NCI-H1436 (cell line): Measurements from ENCODE around the gene BCAT1.
"Not testable (repeated sequence)": the region's sequence is repeated elsewhere in the genome, so short reads cannot be mapped to it uniquely, and the experiment has no call there.

Experiments used
- DNase-seq: peaks from one replicate; lab custom pipeline; 2025; lab: John Stamatoyannopoulos, UW

BCAT1 gene

DNA sequence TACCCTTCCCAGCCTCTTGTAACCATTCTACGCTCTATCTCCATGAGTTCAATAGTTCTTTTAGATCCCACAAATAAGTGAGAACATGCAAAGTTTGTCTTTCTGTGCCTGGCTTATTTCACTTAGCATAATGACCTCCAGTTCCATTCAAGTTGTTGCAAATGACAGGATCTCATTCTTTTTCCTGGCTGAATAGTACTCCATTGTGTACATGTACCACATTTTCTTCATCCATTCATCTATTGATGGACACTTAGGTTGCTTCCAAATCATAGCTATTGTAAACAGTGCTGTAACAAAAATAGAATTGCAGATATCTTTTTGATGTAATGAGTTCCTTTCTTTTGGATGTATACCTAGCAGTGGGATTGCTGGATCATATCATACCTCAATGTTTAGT is 139.6 kb downstream of the BCAT1 start:
- not testable (repeated sequence) for DNase-seq

DNA sequence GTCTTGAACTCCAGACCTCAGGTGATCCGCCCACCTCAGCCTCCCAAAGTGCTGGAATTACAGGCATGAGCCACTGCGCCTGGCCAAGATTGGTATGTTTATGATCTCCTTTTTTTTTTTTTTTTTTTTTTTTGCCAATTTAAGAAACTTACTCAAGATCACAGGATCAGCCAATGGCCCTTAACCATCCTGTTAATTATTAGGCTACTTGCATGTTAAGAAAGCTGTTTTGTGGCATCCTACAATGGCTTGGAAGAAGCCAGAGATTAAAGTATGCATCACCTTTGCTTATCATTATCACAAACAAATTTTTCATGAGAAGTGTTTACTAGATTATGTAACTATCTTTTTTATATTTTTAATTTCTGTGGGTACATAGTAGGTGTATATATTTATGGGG is 140.2 kb downstream of the BCAT1 start:
- DNase-seq = no peak

DNA sequence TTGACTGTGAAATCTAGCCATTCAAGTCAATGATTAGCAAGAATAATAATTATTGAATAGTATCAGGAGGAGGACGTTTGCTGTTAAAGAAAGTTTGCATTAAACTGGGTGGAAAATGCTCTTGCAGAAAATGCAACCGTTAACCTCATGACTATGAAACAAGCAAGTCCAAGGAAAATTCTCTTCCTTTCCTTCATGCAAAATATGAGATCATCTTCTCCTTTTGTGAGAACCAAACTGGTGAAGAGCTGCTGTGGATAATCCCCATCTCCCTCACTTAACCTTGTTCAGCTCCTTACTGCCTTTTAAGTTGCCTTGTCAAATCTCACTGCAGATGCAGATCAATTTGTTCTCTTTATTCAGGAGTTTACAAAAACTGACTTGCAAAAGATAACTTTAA is 142.5 kb downstream of the BCAT1 start:
- DNase-seq = no peak

DNA sequence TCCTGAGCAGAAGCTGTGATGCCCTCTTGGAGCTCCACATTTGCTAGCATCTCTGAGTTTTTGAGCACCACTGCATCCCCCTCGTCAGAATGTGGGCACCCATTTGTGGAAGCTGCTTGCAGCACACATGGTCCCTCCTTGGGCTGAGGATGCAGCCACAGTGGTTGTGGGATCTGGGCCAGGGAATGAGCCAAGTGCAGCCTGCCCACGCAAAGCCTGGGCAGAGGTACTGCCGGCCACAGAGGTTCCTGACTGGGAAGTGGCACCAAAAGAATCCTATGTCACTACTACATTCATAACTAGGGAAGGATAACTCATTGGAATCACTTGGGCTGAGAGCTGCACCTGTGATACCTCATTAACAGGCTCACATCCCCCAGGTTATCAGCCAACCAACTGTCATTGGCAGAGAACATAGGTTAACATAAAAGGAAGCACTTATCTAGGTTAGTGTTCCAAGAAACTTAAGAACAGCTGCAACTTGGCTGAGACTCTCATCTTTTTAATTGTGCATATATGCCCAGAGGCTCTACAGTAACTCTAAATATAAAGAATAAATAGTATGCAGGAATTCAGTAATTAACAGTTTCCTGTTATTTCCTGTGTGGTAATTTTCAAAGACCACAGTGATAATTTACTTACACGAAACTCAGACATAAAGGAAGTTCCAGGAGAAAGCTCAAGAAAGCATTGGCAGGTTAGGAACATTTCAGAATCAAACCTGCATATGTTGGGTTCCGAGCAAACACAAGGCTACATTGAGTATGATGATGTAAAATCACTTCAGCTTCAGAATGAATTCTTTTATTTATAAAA is 145.3 kb downstream of the BCAT1 start:
- no peak for DNase-seq

DNA sequence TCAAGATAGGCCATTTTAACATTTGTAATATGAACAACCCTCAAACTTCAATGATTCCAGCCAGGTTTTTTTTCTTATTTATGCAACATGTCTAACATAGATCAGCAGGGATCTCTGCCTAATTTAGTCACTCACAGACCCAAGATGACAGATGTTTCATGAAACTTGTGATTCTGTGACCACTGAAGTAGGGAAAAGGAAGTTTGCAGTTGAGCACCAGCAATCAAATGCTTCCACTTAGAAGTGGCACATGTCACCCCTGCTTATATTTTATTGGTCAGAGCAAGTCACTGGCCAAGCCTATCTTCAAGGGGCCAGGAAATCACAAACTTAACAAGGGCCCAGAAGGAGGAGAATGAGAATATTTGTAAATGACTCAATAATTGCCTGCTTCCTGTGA is 150.6 kb downstream of the BCAT1 start:
- no peak for DNase-seq

DNA sequence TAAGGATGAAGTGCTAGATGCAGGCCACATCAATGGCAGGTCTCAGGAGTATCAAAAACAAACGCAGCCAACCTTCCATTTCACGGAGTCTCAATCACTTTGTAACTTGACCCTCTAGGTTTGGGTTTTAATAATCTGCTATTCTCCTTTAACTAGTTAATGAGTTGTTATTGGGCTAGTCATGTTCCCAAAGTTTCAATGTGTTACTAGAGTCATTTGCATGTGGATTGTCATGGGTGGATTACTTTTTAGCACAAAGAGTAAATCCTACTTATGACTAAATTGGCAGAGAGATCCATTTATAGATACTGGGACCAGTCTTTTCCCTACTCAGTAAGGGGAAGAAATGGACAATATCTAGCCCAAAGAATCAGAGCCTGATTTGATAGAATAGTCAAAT is 151.0 kb downstream of the BCAT1 start:
- no peak for DNase-seq

DNA sequence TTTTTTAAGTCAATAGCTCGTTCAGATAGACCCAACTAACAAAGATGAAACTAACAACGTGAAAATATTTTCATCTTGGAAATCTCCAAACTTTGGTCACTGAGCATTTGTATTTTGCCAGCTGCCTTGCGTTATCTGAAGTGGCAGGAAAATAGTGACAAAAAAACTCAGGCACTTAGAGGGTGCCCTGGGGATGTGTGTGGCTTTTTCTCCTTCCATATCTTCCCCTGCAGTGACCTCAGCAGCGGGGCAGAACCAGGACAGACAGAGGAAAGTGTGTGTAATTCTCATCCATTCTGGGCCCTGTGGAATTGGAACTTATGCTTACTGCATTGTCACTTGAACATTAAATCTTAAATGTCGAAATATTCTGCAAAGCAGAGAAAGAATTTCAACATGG is 152.0 kb downstream of the BCAT1 start:
- no peak for DNase-seq

DNA sequence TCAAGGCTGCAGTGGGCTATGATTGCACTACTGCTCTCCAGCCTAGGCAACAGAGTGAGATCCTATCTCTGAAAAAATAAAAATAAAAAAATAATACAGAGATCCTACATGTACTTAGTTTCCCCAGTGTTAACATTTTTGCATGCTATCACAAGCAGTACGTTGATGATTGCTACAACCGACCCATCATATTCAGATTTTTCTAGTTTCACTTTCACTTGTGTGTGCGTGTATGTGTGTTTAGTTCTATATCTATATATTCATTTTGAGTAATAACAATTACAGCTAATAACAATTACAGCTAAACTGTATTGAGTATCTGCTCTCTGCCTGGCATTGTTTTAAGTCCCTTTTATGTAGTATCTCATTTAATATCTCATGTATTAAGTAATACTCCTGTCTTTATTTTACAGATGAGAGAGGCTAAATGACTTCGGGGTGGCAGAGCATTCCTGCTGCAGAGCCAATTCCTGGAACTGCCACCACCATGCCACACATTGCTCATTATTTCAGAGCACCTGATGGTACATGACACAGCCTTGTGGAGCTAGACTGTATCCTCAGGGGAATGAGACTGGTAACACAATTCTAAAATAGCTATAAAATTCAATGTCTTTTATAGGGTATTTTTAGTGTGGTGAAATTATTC is 153.1 kb downstream of the BCAT1 start:
- no peak for DNase-seq

DNA sequence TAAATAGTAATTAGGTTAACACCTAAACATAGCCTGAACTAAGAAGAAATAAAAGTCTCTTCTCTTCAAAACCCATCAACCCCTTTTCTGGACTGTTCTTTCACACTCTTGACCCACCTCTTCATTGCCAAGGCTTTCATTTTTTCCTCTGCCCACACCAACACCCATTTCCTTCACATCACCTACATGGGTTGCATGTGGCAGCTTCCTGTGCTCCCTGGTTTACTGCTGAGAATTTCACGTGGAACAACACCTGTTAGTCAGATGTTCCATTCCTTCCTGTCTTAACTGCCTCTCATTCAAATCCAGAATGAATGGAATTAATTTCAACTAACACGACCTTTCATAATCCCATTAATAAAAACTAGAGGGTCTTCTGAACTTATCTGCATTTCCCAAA is 157.3 kb downstream of the BCAT1 start:
- DNase-seq = no peak

DNA sequence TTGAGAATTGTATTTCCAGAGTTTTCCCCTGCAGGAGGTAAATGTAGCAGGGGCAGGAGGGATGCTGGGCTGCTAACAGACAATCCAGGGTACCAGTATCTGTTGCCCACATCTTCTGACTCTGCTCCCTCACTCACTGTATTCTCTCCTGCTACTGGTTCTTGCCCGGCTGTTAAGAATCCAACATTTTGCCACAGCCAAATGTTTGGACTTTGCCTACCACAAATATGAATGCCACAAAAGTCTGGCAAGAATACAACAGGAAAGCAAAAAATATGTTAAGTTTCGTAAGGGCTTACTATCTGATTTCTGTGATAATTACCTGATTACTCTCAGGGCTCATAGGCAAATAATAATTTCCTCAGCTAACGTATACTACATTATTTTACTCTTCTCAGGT is 160.0 kb downstream of the BCAT1 start:
- no peak for DNase-seq

DNA sequence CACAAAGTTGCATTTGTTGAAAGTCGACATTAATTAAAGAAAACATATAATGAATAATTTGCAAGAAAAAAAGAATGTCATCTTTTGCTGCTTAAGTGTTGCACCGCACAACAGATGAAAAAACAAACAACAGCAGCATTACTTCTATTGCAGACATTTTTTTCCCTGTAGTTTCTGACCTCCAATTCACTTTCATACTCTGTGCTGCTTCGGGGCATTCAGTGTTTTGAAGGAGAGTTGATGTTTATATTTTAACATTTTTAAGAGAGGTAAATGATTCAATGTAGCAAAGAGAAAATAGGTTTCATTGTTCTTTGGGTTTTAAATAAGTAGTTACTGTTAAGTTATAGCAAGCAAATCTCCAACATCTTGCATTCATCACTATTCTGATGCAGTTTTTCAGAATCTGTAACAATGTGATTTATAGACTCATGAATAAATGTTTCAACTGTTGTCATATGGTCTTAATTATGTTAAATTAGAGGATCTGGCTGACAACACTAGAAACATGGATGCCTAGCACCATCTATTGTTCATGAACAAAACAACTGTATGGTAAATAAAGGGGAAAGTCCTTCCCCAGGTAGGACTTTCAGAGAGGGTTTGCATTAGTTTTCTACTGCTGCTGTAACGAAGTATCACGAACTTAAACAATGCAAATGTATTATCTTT is 168.1 kb downstream of the BCAT1 start:
- DNase-seq = no peak

DNA sequence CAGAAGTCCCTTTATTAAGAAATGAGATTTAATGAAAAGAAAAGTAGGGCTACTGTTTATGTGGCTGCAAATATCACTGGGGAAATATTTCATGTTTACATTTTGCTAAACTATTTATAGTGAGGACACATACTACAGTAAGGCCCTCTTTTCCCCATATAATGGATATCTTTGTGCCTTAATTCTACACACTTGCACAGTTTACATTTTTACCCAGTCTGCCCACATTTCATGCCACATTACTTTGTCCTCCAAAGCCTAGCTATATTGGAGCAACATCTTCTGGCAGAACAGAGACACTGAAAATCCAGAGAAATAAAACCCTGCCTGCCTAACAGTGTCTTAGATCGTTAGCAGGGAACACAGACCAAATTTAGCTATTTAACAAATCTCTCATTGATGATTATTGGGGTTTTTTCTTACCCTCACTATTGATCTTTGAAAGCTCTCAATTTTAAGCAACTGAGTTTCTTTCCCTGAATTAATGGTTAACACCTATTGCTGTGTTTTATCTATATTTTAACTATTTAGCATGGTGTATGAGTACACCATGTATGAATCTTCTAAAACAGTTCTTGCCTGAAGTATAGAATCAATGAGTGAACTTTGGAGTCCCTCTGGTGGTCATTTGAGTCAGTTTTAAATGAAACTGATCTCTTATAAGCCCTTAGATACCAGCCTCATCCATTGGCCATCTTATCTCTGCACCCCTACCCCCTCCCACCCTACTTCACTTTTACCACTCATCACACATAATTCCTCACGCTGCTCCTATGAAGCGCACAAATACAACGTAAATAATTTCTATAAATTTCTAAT is 170.2 kb downstream of the BCAT1 start:
- peak; percentile 17 for DNase-seq

DNA sequence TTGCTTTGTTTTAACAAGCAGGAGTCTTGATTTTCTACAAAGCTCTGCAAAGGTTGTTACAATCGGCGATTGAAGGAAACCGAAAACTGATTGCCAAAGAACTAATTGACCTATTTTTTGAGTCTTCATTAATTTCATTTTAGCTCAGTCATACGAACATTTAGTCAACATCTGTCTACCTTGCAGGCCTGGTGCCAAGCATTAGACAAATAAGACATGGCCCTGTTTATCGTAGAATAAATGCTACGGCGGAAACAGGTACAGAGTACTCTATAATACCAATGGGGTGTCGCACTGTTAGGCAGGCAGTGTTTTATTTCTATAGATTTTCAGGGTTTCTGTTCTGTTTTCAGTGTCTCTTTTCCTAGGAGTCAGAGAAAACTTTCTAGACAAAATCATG is 171.5 kb downstream of the BCAT1 start:
- no peak for DNase-seq

DNA sequence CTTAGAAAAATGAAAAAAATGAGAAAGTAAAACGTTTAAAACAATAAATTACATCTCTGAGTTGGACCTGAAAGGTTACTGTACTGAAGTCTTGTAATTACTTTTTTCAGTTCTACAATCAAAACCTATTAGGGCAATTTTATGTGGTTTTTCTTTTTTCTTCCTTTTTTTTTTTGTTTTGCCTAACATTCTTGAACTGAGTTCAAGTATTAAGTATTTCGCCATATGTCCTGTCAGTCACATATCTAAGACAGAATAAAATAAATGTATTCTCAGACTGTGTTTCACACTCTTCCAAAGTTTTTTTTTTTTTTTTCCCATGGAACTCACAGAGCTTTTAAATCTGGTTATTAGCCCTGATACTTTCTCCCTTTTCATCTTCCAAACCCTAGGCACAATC is 172.0 kb downstream of the BCAT1 start:
- no peak for DNase-seq

DNA sequence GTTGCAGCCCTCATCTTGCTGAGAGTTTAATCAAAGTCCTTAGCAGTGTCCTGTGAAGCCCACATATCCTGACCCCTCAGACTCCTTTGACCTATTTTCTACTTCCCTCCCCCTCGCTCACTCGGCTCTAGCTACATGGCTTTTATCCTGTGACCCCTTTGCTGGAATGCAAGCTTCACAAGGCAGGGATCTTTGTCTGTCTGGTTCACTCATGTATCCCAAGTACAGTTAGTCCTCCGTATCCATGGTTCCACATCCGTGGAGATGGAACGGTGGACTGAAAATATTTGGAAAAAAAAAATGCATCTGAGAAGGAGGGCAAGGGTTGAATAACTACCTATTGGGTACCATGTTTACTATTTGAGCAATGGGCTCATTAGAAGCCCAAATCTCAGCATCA is 173.8 kb downstream of the BCAT1 start:
- no peak for DNase-seq

DNA sequence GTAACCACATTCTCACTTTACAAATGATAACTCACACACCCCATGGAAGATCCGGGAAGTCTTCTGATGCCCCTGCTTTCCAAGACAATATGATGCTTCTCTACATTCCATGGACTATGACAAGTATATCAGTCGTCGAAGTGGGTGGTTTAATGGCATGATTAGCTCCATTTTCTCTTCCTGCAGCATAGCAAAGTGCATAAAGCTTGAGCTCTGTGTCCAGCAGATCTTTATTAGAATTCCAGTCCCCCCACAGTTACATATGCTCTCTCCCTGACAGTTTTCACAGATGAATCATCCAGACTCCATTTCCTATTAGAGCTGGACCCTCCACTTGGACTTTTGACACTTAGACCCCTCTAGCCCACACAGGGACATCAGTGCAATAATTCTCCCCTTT is 174.9 kb downstream of the BCAT1 start:
- no peak for DNase-seq

DNA sequence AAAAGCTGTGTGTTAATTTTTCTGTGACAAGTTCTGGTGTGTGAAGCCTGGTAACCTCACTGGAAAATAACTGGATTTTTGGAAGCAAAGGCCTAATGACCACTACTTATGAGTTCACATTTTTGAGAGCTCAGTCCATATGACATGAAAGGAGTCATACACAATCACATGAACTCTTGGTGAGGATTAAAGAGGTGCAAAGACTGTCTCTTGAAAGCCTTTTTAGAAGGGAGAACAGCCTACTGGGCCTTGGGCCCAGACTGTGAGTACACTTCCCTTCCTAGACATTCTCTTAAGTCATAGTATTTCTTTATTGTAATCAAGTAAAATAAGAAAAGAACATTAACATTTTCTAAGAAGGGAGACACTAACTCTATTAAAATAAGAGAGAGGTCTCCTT is 176.1 kb downstream of the BCAT1 start:
- no peak for DNase-seq

DNA sequence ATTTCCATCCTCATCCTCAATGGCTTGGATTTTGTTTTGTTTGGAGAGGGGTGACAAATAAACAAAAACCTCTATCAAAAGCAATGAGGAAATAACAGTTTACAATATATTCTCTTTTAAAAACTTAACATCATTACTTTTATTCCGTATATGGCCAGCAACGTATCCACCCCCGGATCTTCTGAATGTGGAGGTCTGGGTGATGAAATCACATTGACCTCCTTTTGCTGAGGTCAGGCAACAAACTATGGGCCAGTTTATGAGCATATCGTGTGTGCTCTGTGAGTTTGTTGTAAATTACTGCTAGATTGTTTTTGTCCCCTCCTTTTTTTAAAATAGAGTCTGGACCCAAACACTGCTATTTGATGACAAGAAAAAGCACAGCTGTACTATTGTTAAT is 178.1 kb downstream of the BCAT1 start:
- DNase-seq = no peak

DNA sequence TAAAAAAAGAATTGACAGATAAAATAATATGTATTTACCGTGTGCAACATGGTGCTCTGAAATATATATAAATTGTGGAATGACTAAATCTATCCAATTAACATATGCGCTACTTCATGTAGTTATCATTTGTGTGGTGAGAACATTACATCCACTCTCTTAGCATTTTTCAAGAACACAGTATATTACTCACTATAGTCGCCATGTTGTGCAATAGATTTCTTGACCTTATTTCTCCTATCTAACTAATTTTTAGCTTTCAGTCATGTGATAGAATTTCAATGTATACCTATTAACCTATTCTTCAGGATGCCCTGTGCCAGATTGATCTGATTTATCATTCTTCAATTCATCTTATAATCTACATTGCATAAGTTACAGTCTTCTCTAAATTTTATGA is 178.6 kb downstream of the BCAT1 start:
- DNase-seq = no peak

DNA sequence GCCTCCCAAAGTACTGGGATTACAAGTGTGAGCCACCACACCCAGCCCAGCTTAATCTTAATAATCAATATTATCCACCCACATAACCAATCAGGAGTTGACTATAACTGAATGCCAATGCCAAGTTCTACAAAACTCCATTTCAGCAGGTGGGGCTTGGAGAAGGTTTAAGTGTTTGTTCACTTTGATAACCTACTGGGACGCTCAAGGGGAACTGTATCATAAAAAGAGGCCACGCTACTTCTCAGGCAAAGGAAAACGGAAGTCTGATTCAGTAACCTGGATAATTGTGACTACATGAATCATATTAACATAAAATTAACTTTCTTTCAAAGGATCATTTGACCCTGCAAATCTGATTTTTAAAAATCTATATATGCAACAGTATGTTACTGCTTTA is 179.2 kb downstream of the BCAT1 start:
- DNase-seq = no peak

DNA sequence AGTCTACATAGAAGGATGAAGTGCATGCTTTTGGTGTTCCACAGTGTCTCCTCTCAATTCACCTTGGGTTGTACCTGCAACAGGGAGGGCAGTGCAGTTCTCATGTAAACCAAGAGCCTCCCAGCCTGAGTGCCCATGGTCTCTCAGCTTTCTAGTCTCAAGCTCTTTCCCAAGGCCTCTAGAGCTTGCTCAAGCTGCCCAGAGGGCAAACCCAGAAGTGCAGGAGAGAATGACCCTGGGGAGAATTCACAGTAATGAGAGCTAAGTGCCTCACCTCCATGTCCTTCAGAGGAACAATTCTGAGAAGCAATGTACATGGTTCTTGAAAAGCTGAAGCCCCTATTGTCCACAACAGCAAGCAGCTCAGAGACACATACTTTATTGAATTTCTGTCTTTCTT is 180.5 kb downstream of the BCAT1 start:
- DNase-seq = no peak

DNA sequence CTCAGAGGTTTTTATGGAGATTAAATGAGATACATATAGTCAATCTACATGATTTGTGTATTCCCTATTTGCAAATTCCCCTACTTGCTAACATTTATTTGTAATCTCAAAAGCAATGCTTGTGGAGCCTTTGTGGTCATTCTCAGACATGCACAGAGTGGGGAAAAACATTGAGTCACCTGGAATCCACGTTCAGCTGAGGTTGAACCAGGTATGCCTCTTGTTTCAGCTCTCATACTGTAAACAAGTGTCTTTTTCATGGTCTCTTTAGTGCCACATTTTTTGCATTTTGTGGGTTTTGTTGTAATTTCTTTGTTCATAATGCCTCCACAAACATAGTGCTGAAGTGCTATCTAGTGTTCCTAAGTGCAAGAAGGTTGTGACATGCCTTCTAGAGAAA is 181.9 kb downstream of the BCAT1 start:
- DNase-seq = no peak

DNA sequence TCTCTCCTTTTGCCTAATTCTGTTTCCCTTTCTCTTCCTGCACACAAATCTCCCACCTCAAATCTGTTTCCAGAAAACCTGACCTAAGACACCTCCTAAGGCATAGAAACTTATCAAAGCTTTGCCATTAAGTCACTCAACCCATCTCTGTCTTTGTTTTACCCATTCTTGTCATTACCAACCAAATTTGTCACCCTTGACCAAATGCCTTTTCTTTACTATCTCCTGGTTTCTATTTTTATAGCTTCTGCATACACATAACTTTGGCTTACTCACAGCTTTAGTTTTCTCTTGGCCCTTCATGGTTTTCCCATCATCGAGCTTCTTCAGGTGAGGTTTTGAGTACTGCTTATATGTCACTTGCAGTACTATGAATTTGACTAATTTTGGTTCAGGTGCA is 184.2 kb downstream of the BCAT1 start:
- DNase-seq = no peak
